Measurements from ENCODE around the gene CYTH3.

Gene CYTH3

DNA sequence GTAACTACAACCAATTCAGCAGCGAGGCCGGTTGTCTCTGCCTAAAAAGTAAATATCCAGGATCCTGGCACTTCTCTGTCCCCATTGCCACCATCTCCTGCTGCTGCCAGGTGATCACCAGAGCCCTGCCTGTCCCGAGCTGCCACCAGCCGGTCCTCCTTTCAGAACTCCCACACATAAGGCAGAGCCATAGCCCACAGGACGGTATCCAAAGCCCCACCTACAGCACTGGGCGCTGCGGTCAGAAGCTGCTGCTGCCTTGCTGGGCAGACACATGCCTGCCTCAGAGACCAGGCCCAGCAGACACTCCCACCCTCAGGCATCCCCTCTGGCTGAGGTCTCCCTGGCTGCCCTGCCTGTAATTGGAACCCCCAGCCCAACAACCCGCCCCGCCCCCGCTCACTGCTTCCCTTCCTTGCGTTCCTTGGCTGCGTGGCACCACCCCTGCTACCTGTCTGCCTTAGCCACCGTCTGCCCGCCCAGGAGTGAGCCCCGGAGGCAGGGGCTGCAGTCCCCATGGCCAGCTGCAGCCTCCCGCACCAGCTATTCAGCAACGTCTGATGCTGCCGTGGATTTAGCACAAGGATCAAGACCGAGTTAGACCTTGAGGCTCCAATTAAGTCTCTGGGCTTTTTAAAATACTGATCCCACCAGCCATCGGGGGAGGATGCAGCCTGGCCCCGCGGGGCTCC is 100.7 kb downstream of the CYTH3 start:
- Histone ChIP-seq H3K9me3 (ENCODE audit: control insufficient read depth, low read length) (no peaks in the 10 kb centered on the region), H3K27ac (no peak overlapping the region), H3K9ac (no peak overlapping the region), H3K27me3 (ENCODE audit: control insufficient read depth, insufficient read depth, low read length) (no peaks in the 10 kb centered on the region), H3K4me2 (ENCODE audit: low read length) (no peak overlapping the region), H3K79me2 (no peaks in the 10 kb centered on the region), H3K36me3 (ENCODE audit: control insufficient read depth, insufficient read depth, low read length) (no peaks in the 10 kb centered on the region), H3K4me1 (no peaks in the 10 kb centered on the region), H2AFZ (no peak overlapping the region), H3K4me3 (ENCODE audit: low read depth, low read length) (no peak overlapping the region)
- TF ChIP-seq, protein P1, sequence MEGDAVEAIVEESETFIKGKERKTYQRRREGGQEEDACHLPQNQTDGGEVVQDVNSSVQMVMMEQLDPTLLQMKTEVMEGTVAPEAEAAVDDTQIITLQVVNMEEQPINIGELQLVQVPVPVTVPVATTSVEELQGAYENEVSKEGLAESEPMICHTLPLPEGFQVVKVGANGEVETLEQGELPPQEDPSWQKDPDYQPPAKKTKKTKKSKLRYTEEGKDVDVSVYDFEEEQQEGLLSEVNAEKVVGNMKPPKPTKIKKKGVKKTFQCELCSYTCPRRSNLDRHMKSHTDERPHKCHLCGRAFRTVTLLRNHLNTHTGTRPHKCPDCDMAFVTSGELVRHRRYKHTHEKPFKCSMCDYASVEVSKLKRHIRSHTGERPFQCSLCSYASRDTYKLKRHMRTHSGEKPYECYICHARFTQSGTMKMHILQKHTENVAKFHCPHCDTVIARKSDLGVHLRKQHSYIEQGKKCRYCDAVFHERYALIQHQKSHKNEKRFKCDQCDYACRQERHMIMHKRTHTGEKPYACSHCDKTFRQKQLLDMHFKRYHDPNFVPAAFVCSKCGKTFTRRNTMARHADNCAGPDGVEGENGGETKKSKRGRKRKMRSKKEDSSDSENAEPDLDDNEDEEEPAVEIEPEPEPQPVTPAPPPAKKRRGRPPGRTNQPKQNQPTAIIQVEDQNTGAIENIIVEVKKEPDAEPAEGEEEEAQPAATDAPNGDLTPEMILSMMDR (IDR thresholded peaks at IDR 0.05) = no peak

DNA sequence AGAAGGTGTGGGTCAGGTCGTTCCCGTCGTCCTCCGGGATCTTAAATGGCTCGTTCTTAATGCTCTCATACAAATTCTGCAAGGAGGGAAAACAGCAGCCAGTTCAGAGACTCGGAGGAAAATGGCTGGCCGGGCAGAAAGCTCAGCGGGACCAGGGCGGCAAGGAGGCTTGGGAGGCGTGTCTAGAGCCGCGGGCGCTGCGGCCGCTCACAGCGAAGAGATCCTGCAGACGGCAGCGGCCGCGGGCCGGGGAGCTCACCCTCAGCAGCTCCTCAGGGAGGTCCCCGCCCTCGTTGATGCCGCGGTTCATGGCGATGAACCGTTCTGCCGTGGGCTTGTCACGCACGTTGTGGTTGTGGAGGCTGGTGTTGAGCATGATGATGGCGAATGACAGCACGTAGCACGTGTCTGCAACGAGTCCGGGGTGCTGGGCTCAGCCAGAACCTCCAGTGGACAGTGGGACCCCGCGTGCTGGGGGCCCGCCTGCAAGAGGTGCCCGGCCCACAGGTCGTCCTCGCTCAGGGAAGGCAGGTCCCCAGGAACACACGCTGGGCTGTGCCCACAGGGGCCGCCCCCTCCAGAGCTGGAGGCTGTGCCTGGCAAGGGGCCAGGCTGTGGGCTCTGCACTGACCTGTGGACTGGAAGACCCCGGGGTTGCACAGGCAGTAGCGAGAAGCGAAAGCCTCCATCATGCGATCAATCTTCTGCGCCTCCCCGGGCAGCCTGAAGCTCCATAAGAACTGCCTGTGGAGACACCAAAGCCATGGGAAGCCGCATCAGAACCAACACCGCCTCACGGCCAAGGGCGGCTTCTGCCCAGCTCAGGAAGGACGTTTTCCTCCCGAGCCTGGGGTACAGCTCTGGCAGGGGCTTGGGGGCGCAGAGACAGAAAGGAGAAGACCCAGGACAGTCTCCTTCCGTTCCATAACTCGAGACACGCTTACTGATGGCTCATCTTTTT is 101.6 kb downstream of the CYTH3 start:
- Histone ChIP-seq H3K9me3 (ENCODE audit: control insufficient read depth, low read length) (no peaks in the 10 kb centered on the region), H3K27me3 (ENCODE audit: control insufficient read depth, insufficient read depth, low read length) (no peaks in the 10 kb centered on the region), H2AFZ (no peak overlapping the region), H3K79me2 (no peaks in the 10 kb centered on the region), H3K36me3 (ENCODE audit: control insufficient read depth, insufficient read depth, low read length) (no peaks in the 10 kb centered on the region), H3K4me2 (ENCODE audit: low read length) (no peak overlapping the region), H3K4me1 (no peaks in the 10 kb centered on the region), H3K4me3 (ENCODE audit: low read depth, low read length) (no peak overlapping the region), H3K9ac (no peak overlapping the region), H3K27ac (no peak overlapping the region)
- TF ChIP-seq, protein P1 (IDR thresholded peaks at IDR 0.05) = no peak

DNA sequence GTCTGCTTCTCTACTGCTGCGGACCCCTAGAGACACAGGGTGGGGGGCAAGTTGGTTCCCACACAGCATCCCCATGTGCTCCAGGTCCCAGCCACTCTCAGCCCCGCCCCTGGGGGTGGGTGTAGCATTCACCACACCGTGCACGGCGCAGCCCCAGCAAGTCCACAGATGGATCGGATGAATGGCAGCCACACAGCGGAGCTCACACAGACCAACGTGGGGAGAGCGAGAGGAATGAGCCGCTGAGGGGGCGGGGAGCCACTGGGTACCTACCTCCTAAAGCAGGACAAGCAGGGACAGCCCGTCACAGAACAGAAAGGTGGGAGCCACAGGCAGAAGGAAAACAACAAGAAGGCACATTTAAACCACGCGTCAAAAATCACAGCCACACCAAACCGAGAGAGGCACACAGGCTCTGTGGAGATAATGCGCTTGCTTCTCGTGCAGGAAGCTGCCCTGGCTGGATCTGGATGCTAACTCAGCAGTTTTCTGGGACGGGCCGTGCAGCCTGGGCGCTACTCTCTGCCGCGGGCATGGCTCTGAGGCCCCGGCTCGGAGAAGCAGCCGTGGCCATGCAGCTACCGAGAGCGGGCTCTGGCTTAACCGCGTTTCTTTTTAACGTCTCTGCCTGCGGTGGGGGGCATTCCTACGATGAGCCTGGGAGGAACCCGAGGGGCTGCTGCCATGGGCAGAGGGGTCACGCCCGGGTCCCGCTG is 102.5 kb downstream of the CYTH3 start:
- no peaks in the 10 kb centered on the region for H3K27me3 ChIP-seq (ENCODE audit: control insufficient read depth, insufficient read depth, low read length)
- no peaks in the 10 kb centered on the region for H3K36me3 ChIP-seq (ENCODE audit: control insufficient read depth, insufficient read depth, low read length)
- no peaks in the 10 kb centered on the region for H3K4me1 ChIP-seq
- no peak overlapping the region for H3K9ac ChIP-seq
- no peak overlapping the region for H3K27ac ChIP-seq
- H3K9me3 ChIP-seq (ENCODE audit: control insufficient read depth, low read length) = no peaks in the 10 kb centered on the region
- H2AFZ ChIP-seq = no peak overlapping the region
- H3K79me2 ChIP-seq = no peaks in the 10 kb centered on the region
- no peak overlapping the region for H3K4me3 ChIP-seq (ENCODE audit: low read depth, low read length)
- no peak overlapping the region for H3K4me2 ChIP-seq (ENCODE audit: low read length)
- TF ChIP-seq, protein P1 (IDR thresholded peaks at IDR 0.05) = no peak

DNA sequence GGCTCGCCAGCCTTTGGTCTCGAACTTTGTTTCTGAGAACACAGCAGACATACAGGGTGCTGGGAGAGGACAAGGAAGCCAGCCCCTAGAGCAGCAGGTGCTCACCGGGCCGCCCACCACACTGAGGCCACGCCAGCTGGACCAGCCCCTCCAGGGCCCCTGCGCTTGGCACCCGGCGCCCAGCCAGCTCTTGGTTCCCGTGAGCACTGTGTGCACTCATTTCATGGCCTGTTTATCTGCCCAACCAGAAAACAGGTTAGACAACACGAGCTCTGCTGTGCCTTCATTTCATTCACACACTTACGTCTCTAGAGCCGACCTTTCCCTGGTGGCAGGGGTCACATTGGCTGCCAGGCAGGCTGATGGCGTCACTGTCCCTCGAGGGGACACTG is 104.0 kb downstream of the CYTH3 start:
- Histone ChIP-seq H3K27ac (no peak overlapping the region), H3K4me3 (ENCODE audit: low read depth, low read length) (no peak overlapping the region), H3K27me3 (ENCODE audit: control insufficient read depth, insufficient read depth, low read length) (no peaks in the 10 kb centered on the region), H3K4me1 (no peaks in the 10 kb centered on the region), H3K79me2 (no peaks in the 10 kb centered on the region), H3K9me3 (ENCODE audit: control insufficient read depth, low read length) (no peaks in the 10 kb centered on the region), H3K36me3 (ENCODE audit: control insufficient read depth, insufficient read depth, low read length) (no peaks in the 10 kb centered on the region), H3K9ac (no peak overlapping the region), H2AFZ (no peak overlapping the region), H3K4me2 (ENCODE audit: low read length) (no peak overlapping the region)
- TF ChIP-seq, protein P1 (IDR thresholded peaks at IDR 0.05) = no peak
